Measurements from ENCODE around the gene PRR18. TPM values are rescaled to one million over a fixed set of nuclear protein-coding genes. Genes with fewer than 3 reads are reported as not detected.

Gene PRR18
- total and polyA plus RNA-seq, 2 of the 8 experiments (the other 6 are each of a cell fraction or from before 2014, with no cell fraction given) = 0.08 to 0.19 TPM

DNA sequence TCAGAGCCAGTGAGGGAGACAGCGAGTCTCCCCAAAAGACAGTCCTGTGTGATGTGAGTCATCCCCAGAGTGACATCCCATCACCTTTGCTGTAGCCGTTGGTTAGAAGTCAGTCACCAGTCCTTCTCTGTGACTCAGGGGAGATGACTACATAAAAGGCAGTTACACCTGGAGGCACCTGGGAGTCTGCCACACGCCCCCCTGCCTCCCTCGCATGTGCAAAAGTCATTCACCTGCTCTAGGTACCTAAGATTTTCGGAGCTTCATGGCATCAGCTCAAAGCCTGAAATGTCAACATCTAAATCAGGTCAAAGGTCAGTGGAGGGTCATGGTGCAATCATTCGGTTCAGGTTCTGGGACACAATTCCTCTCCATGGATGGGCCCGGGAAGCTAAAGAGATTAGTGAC is 50.3 kb downstream of the PRR18 start:
- Histone ChIP-seq H2AK5ac (ENCODE audit: low read depth, low read length) (no peak overlapping the region), H3K4me3 (ENCODE audit: extremely low read depth in 1 of 4, insufficient read depth in 2 of 4, low read depth in 3 of 4, low read length in 4 of 4) (no peak overlapping the region), H3K36me3 (ENCODE audit: control insufficient read depth in 2 of 4, insufficient read depth in 4 of 4, low read length in 3 of 4) (no peaks in the 10 kb centered on the region), H3K4ac (replicated peaks; ENCODE audit: insufficient read length, low read depth, low read length) (no peak overlapping the region), H3K79me2 (ENCODE audit: control insufficient read depth in 1 of 2, insufficient read depth in 2 of 2, low read length in 2 of 2) (no peaks in the 10 kb centered on the region), H2BK15ac (ENCODE audit: low read length) (no peak overlapping the region), H4K91ac (replicated peaks; ENCODE audit: insufficient read length, low read length) (no peak overlapping the region), H3K23me2 (ENCODE audit: low read depth, low read length) (no peaks in the 10 kb centered on the region; the same call in 1 of the 2 replicates), H2BK12ac (ENCODE audit: low read depth, low read length) (no peak overlapping the region), H4K20me1 (replicated peaks in 1 of 2; ENCODE audit: control insufficient read depth in 1 of 2, insufficient read depth in 2 of 2, low read length in 2 of 2) (no peaks in the 10 kb centered on the region), H3K14ac (ENCODE audit: insufficient read length) (no peak overlapping the region), H3K4me2 (ENCODE audit: insufficient read depth in 1 of 2, low read depth in 2 of 2, low read length in 2 of 2) (no peak overlapping the region), H3K9me3 (ENCODE audit: insufficient read depth in 2 of 2, low read depth in 1 of 2, low read length in 1 of 2) (no peaks in the 10 kb centered on the region), H3K23ac (ENCODE audit: insufficient read length) (no peak overlapping the region), H2BK20ac (ENCODE audit: low read length) (no peak overlapping the region), H4K8ac (ENCODE audit: extremely low read depth, insufficient read depth, low read length) (no peak overlapping the region), H3K56ac (replicated peaks; ENCODE audit: insufficient read length, low read depth, low read length) (no peak overlapping the region), H2BK5ac (ENCODE audit: low read depth, low read length) (no peak overlapping the region), H3K27ac (ENCODE audit: low read depth, low read length) (no peak overlapping the region), H3K9ac (replicated peaks in 1 of 4; ENCODE audit: extremely low read depth in 1 of 4, low read depth in 3 of 4, low read length in 3 of 4) (no peak overlapping the region; a peak in 1 of 7 replicates), H2AFZ (ENCODE audit: low read length) (no peak overlapping the region), H3K27me3 (replicated peaks in 1 of 4; ENCODE audit: control insufficient read depth in 3 of 4, extremely low read depth in 1 of 4, insufficient read depth in 3 of 4, low read length in 3 of 4) (peaks cover 12 to 43% (median 33%) of the 10 kb centered on the region in 4 experiments), H3K4me1 (replicated peaks in 1 of 4; ENCODE audit: control insufficient read depth in 3 of 4, insufficient read depth in 4 of 4, low read length in 3 of 4) (peaks cover 0 to 2% (median 0%) of the 10 kb centered on the region in 4 experiments; a peak in 2 of 7 replicates), H3K79me1 (ENCODE audit: low read depth, low read length) (no peaks in the 10 kb centered on the region), H4K5ac (ENCODE audit: insufficient read length, low read depth, low read length) (no peak overlapping the region), H3K18ac (ENCODE audit: extremely low read depth, low read length) (no peak overlapping the region), H2BK120ac (replicated peaks; ENCODE audit: low read depth, low read length) (no peak overlapping the region)
- POLR2A ChIA-PET (ENCODE audit: partially characterized antibody) = no interaction called here
- 89% methylated on average over 7 of the region's 7 CpGs; no CpG with 5 or more reads in 1 of the 2 experiments for WGBS, 2 experiments (ENCODE audit: extremely low coverage in 1 of 2, insufficient coverage in 1 of 2, insufficient read length in 1 of 2, insufficient replicate concordance in 2 of 2, low coverage in 1 of 2, low lambda C conversion rate in 2 of 2, missing lambda C conversion rate in 1 of 2)
- no peak for TF ChIP-seq HDAC2 (IDR thresholded peaks at IDR 0.05; ENCODE audit: borderline replicate concordance in 1 of 2, low read depth in 2 of 2, low read length in 2 of 2)
- TF ChIP-seq NANOG (IDR thresholded peaks at IDR 0.05; ENCODE audit: insufficient read depth, low read depth, low read length, poor library complexity, severe bottlenecking) = no peak
- no peak for TF ChIP-seq RFX5 (IDR thresholded peaks at IDR 0.05; ENCODE audit: borderline replicate concordance, low read depth, low read length)
- TF ChIP-seq, protein P1, sequence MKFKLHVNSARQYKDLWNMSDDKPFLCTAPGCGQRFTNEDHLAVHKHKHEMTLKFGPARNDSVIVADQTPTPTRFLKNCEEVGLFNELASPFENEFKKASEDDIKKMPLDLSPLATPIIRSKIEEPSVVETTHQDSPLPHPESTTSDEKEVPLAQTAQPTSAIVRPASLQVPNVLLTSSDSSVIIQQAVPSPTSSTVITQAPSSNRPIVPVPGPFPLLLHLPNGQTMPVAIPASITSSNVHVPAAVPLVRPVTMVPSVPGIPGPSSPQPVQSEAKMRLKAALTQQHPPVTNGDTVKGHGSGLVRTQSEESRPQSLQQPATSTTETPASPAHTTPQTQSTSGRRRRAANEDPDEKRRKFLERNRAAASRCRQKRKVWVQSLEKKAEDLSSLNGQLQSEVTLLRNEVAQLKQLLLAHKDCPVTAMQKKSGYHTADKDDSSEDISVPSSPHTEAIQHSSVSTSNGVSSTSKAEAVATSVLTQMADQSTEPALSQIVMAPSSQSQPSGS (IDR thresholded peaks at IDR 0.05; ENCODE audit: low read length) = no peak
- TF ChIP-seq, protein P2, sequence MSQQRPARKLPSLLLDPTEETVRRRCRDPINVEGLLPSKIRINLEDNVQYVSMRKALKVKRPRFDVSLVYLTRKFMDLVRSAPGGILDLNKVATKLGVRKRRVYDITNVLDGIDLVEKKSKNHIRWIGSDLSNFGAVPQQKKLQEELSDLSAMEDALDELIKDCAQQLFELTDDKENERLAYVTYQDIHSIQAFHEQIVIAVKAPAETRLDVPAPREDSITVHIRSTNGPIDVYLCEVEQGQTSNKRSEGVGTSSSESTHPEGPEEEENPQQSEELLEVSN (IDR thresholded peaks at IDR 0.05) = no peak
- no peak for TF ChIP-seq CREB1 (IDR thresholded peaks at IDR 0.05)
- no peak for TF ChIP-seq SP2 (IDR thresholded peaks at IDR 0.05; ENCODE audit: low read length)
- TF ChIP-seq YY1 (IDR thresholded peaks at IDR 0.05; ENCODE audit: low read depth, low read length) = no peak
- CTCF ChIA-PET (ENCODE audit: partially characterized antibody) = interaction anchor here (1.0 to 1.9 kb wide), 2 partner anchors 22 to 98 kb away, joined by 3 to 5 read pairs; no protein-coding TSS in a partner anchor
- DNase-seq (ENCODE audit: low read depth in 1 of 2, low spot score in 2 of 2) (no peak), FAIRE-seq (no peak)

All from H1 (cell line).